Dedifferentiated amniotic fluid mesenchymal stem cell (primary cell): ENCODE measurements around the gene TRMU.
"Not testable (repeated sequence)": the region's sequence is repeated elsewhere in the genome, so short reads cannot be mapped to it uniquely, and the experiment has no call there.

Experiments
- DNase-seq: peaks from one replicate; pipeline ENCODE4 v3.0.0-alpha.2; 2016; ENCODE audit errors: extremely low spot score

The TRMU gene

DNA sequence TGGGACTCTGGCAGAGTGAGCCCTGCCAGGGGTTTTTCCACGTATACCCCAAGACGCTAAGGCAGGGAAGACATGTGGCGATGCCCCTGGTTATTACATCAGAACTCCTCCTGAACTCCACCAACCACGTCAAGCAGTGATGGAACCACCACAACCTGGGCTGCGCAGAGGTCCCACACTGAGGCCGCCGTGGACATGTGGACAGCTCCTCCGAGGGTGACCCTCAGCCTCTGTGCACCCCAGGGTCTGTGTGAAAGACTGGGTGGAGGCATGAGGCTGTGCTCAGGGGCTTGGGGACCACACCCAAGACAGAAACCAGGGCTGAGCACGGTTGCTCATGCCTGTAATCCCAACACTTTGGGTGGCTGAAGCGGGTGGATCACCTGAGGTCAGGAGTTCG lies 52.2 kb downstream of the TRMU start:
- no peak for DNase-seq

DNA sequence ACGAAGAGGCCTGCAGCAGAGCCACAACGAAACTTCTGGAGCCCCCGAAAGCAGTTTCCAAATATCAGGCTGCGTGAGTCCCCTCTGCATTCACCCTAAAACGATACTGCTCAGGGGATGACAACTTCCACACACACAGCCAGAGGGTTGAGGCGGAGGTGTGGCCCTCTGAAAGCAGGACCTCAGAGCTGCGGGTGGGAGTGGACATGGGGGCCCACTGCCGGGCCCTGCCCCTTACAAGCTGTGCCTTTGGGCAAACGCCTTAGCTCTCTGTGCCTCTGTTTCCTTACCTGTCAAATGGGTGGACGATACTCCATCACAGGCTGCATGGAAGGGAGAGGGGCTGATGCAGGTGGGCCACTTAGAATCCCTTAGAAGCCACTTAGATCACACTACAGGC lies 53.1 kb downstream of the TRMU start:
- no peak for DNase-seq

DNA sequence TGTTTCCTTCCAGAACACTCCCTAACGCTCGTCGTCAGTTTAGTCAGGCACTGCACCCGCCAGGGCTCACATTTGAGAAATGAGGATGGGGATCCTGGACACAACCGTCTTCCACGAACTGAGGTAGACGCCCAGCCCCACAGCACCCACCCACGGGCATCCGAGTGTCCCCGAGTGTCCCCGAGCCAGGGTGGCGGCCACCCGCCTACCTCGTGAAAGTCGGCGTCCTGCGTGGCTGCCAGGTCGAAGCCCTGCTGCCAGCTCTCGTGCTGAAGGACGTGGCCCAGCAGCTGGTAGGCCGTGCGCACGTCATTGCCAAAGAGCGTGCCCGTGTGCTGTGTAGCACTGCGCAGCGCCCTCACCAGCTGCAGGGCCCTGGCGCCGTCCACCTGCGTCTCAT lies 53.6 kb downstream of the TRMU start:
- DNase-seq: no peak

DNA sequence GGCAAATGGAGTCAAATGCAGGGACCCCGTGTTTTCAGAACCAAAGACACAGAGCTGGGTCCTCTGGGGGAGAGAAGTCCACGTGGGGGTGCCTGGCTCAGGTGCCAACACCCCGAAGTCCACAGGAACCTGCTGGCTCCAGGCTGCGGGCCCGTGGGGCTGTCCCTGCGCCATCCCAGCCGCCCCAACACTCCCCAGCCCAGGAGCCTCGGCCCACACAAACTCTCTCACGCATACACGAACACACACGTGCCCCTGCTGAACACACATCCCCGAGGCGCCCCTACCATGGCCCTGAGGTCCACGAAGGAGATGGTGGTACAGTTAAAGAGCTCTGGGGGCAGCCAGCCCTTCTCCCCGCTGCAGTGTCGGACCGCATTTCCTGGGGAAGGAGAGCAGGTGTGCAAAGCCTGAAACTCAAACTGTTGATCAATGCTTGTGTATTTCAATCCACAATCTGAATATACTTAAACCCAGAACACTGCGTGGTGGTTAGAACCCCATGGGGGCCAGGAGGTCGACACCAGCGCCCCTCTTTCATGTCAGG lies 54.7 kb downstream of the TRMU start:
- no peak for DNase-seq

DNA sequence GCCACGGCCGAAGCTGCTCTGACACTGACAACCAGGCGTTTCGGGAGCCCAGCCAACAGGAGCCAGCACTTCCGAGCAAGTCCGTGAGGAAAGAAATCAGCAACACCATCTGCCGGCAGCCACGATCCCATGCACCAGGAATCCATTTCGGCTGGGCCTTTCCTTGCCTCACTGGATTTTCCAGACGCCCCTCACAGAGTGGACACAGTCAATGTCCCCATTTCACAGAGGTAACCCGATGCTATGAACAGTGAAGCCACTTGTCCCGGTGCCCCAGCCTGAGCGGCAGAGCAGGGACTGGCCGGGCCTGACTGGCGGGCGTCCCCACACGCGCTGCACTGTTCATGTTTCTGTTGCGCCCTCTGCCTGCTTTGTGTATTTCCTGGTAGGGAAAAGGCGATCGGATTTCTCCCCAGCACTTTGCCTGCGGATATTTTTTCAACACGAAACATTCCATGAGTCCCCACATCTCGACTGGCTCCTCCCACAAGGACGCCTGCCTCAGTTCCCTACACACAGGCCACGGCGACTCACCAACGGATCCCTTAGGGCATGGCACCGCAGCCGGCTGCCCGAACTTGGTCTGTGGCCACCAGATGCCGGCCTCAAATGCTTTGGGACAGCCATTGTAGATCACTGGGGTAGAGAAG lies 55.3 kb downstream of the TRMU start:
- DNase-seq: peak; percentile 81

DNA sequence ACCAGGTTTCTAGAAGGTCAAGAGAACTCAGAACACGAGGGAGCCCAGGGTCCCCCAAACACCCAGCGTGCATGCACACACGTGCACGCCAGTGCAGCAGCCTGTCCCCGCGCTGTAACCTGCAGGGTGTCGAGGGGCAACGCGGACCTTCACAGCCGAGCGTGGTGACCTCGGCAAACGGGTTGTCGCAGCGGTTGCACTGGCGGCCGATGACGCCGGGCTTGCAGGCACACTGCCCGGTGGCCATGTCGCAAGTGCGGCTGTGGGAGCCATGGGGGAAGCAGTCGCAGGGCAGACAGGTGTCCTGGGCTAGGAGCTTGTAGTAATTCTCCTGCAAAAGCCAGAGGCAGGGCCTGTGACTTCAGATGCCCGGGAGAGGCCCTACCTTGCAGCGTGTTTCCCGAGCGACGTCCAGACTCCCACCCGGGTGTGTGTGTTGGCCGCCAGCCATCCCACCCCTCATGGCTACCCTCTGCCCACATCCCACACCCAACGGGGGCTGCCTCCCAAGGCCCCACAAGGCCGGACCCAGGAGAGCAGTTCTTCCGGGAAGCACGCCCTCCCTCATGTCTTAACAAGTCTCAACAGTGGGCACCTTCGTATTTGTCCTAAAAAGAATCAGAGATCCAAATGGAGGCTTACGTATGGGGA lies 56.1 kb downstream of the TRMU start:
- no peak for DNase-seq

DNA sequence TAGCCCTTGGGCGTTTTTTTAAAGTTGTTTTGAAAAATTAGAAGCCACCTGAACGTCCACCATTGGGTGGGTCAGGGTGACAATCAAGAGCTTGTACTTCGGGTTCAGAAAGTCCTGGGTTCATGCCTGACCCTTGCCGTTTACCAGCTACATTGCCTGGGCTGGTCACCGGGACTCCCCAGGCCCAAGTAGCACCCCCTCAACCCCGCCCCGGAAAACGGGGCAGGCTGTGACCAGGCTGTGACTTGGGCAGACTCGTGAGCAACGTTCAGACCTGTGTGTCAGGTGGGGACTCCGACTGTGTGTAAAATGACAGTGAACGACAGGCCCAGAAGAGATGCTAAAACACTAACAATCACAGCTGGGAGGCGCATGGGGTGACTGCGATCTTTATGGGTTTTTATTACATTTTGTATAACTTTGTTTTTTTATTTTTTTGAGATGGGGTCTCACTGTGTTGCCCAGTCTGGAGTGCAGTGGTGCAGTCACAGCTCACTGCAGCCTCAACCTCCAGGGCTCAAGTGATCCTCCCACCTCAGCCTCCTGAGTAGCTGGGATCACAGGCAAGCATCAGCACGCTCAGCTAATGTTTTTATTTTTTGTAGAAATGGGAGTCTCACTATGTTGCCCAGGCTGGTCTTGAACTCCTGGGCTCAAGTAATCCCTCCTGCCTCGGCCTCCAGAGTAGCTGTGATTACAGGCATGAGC lies 56.8 kb downstream of the TRMU start:
- no peak for DNase-seq

DNA sequence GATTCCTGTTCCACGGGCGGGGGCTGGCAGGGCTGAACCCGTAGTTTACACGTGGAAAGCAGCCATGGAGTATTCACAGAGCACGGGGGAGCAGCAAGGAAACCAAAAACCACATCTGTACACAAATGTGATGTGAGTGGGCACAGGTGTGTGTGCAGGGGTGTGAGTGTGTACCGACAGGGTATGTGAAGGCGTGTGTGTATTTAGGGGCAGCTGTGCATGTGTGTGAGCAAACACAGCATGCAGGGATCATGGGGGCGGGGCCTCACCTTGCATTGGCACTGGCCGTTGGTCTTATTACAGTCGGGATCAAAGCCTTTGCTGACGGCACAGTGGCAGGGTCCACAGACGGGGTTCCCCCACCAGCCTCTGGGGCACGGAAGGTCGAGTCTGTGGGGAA lies 58.4 kb downstream of the TRMU start:
- DNase-seq: no peak

DNA sequence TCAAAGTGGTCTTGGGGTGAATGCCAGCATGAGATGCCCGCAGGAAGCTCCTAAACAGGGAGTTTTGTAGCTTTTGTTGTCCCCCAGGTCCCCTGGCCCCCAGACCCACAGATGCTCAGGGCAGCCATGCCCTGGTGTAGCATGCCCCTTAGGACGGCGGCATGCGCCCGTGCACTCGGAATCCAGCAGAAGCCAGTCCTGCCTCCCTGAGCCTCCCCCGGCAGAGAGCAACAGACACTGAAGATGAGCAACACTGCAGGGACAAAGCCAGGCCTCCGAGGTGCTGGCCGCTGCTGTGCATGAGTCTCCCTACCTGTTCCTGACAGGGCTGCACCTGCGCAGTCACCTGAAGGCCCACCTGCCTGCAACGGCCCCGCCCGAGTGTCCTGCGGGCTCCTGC lies 59.1 kb downstream of the TRMU start:
- no peak for DNase-seq

DNA sequence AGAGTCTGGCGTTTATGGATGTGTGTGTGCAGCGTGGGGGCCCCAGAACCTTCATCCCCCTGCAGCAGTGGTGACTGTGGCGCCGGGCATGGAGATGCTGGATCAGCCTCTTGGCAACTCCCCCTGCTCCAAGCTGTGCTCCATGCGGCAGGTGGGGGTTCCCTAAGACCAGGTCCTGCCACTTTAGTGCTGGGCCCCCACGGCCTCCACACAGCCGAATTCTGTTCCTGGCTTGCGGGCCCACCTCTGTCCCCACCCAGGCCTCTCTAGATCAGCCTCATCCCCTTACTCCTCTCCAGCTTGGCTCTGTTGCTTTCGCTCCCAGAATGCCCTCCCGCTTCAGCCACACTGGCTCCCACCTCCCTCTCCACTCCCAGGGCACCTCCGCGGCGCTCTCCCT lies 59.6 kb downstream of the TRMU start:
- no peak for DNase-seq

DNA sequence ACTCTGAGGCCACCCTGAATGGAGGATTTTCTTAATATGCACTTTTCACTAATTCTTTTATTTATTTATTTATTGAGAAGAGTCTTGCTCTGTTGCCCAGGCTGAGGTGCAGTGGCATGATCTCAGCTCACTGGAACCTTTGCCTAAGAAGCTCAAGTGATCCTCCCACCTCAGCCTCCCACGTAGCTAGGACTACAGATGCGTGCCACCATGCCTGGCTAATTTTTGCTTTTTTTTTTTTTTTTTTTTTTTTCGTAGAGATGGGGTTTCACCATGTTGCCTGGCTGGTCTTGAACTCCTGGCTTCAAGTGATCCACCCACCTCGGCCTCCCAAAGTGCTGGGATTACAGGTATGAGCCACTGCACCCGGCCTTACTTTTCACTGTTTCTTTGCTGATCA lies 61.5 kb downstream of the TRMU start:
- not testable (repeated sequence) for DNase-seq

DNA sequence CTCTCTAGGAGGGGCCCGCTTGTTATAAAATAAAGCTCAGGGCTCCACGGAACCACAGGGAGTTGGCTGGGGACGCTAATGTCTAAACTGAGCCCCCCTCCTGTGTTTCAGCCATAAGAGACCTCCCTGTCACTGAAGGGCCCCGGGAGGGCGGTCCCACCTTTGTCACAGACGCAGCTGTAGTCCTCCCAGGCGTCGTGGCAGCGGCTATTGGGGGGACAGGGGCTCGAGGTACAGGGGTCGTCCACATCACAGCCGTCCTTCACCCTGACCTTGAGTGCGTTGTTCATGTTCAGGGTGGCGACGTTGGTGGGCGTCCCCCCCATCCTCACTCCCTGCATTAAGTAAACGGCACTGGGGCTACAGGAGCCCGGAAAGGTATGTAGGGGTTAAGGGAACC lies 62.0 kb downstream of the TRMU start:
- no peak for DNase-seq

DNA sequence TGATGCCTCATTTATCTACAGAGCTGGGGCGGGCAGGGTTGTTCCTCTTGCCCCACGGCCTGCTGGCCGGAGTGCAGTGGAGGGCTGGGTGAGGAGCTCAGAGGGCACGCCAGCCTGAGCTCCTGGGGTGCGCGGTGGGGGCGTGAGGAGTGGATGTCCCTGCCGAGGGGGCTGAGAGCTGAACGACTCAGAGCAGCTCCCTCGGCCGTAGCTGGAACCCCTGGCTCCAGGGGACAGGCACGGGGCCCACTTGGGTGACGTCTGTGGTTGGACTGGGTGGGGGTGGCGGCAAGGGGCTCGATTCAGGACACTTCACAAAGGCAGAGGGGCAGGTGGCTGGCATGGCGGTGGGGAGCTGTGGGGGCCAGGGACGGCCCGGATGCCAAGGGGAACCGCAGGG lies 62.4 kb downstream of the TRMU start:
- no peak for DNase-seq

DNA sequence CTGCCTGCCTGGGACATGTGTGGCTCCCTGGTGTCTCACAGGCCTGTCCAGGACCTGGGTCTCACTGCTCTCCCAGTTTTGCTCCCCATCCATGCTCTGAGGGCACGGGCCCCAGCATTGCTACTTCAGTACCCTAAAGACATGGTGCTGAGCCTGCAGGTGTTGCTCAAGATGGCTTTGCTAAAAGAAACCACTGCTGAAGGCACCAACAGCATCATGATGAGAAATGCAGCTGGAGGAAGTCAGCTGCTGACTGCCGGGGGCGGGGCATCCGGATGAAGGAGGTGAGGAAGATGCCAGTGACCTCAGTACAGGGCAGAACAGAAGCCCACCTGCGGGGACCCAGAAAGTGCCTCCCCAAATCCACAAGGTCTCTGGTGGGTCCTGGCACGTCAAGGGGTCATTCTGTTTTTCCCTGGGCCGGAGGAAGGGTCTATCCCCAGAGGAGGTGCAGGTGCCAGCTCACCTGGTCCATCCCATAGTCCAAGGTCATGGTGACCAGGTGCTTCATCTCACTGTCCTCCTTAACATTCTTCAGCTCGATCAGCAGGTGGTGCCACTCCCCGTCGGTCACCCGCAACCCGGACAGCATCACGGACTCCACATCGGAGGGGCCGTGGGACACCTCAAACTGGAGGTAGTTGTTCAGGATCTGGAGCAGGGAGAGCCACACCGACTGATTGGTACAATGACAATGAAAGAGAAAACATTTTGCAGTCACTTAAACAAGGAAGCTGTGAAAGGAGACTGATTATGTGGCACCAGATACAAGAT lies 63.9 kb downstream of the TRMU start:
- no peak for DNase-seq

DNA sequence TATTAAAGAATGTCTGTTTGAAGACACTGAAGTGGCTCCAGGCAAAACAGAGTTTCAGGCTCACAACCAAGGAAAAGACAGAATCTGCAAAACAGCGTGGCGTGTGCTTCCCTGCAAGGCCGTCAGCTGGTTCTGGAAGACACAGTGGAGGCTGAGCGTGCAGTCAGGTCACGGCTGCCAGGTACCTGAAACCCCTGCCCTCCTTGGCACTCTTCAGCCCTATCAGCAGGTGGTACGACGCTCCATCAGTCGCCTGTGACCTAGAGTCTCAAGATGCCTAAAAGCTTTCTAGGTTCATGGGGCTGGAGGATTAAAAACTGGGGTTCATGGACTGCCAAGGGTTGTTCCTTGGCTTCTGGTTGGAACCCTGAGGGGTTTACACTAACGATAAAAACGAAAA lies 65.9 kb downstream of the TRMU start:
- no peak for DNase-seq

DNA sequence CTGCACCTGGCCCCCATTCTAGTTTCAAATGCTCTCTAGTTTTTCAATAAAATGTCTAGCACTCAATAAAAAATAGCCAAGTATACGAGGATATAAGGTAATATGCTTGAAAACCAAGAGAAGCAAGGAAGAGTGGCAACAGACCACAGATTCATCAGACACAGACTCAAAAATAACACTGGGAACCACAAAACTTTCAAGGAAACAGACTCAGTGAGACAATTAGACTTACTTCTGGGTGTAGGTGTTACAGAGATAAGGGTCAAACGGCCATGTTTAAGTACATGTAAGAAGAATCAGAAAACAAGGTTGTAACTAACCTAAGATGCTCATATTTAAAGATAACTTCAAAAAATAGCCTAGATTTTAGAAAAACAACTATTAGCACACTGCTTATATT lies 67.0 kb downstream of the TRMU start:
- DNase-seq: no peak

DNA sequence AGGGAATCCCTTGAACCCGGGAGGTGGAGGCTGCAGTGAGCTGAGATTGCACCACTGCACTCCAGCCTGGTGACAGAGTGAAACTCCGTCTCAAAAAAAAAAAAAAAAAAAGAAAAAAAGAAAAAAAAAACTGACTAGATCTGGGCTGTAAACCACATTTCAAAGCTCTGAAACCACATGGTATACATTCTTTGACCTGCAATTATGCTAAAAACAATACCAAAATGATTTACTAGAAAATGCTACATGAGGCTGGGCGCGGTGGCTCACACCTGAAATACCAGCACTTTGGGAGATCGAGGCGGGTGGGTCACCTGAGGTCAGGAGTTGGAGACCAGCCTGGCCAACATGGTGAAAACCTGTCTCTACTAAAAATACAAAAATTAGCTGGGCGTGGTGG lies 68.4 kb downstream of the TRMU start:
- not testable (repeated sequence) for DNase-seq

DNA sequence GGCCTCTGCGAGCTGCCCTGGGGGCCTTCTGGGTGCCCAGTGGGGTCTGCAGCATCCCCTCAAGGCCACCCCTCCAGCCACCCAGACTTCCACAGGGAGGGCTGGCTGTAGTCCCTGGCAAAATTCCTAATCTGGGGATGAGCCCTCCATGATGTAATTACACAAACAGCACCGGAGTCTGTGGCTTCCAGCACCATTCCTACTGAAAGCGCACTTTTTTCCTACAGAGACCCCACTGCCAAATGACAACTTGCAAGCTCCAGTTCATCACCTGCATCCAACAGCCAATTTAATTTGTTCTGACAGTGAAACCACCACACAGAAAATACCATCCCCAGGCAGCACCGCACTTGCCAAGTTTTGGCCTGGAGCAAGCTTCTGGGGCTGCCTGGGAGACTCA lies 70.4 kb downstream of the TRMU start:
- DNase-seq: no peak

DNA sequence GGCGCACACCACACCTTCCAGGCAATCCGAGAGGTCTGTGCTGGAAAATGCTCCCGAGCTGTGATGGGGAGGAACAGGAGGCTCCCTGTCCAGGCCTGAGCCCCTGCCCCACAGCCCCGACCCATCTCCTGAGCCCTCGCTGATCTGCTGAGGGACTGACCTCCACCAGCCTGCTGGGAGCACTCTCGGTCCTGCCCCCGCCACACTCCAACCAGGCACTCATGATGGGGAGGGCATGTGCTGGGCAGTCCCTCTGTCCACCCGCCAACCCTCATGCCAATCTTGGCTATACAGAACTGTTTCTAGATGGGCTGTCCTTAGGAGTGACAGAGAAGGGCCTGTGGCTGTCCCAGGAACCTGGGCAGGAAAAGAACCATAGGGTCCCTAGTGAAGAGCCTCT lies 70.8 kb downstream of the TRMU start:
- DNase-seq: no peak

DNA sequence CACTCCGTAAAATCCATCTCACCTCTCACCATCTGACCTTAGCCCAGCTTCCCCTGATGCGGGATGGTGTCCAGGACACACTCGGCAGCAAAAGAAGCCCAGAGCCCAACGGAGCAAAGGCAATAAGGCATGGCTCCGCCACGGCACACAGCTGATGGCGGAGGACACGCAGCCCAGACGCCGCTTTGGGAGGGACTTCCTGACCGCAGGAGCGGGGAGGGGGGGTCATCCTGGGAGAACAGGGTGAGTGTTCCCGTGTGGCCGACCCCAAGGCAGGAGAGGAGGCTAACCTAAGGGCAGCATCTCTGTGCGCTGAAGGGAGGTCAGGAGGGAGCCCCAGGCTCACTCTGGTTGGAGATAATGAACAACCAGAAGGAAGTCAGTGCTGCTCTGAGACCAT lies 71.3 kb downstream of the TRMU start:
- DNase-seq: no peak
